HUDEP-2 (cell line): Measurements from ENCODE around the gene VPS18.
"Not testable (repeated sequence)": the region's sequence is repeated elsewhere in the genome, so short reads cannot be mapped to it uniquely, and the experiment has no call there.

Experiments used
- DNase-seq, 76 experiments: peaks; one replicate each; lab custom pipeline; 2025; ENCODE audit not compliant: unreplicated experiment in 76 of 76; lab: John Stamatoyannopoulos, UW

Gene VPS18

GRCh38 chr15:40893733-40894680, at the start of gene VPS18:
Gene VPS18 (plus strand): TSS chr15:40894450. CDS start chr15:40894769, 319 bp downstream.
- DNase-seq = peak in 75 of 76 experiments; percentile 68 to 99 (median 95)

GRCh38 chr15:40844696-40845030, 49.6 kb upstream of the VPS18 start:
- peak in 2 of 76 experiments; percentile 11 to 14 for DNase-seq

GRCh38 chr15:40845036-40845435, 49.2 kb upstream of the VPS18 start:
- no peak for DNase-seq

GRCh38 chr15:40845511-40846284, 48.6 kb upstream of the VPS18 start:
- no peak for DNase-seq

- DNase-seq = no peak
These were observed 47.4 kb upstream of the VPS18 start for GRCh38 chr15:40846841-40847222.

- DNase-seq = peak in 54 of 76 experiments; percentile 6 to 69 (median 40)
These were observed 46.9 kb upstream of the VPS18 start for GRCh38 chr15:40847223-40847961.

GRCh38 chr15:40850576-40851112, 43.6 kb upstream of the VPS18 start:
- DNase-seq = no peak

GRCh38 chr15:40852529-40852928, 41.7 kb upstream of the VPS18 start:
- no peak for DNase-seq

GRCh38 chr15:40853241-40853890, 40.9 kb upstream of the VPS18 start:
- DNase-seq = no peak

GRCh38 chr15:40854161-40854560, 40.1 kb upstream of the VPS18 start:
- no peak for DNase-seq

GRCh38 chr15:40855706-40856234, 38.5 kb upstream of the VPS18 start:
- no peak for DNase-seq

GRCh38 chr15:40856746-40857145, 37.5 kb upstream of the VPS18 start:
- DNase-seq = no peak

GRCh38 chr15:40857601-40858341, 36.5 kb upstream of the VPS18 start:
- peak in 66 of 76 experiments; percentile 5 to 86 (median 60) for DNase-seq

GRCh38 chr15:40858706-40859105, 35.5 kb upstream of the VPS18 start:
- DNase-seq = no peak

GRCh38 chr15:40859206-40859851, 34.9 kb upstream of the VPS18 start:
- peak in 71 of 76 experiments; percentile 3 to 85 (median 70) for DNase-seq

- DNase-seq = not testable (repeated sequence)
These were observed 33.1 kb upstream of the VPS18 start for GRCh38 chr15:40861147-40861546.

- no peak for DNase-seq
These were observed 30.5 kb upstream of the VPS18 start for GRCh38 chr15:40863660-40864270.

- no peak for DNase-seq
These were observed 27.1 kb upstream of the VPS18 start for GRCh38 chr15:40867199-40867598.
